Natural killer cell (primary cell): ENCODE data around the gene CST6. TPM values are rescaled to one million over a fixed set of nuclear protein-coding genes. Genes with fewer than 3 reads are reported as not detected.

Source experiments
- ATAC-seq, 3 donors: fragments of 150-1000 bp in 2 of 3; fragments of 200-7000 bp in 1 of 3; cut with Tn5 transposase; 1 replicate in 1 of 3; 2 replicates in 2 of 3; pipeline ENCODE4 v1.10.0; 2021; ENCODE audit warnings: mild to moderate bottlenecking in 2 of 3, moderate library complexity in 2 of 3
- DNase-seq, 2 donors: peaks; one replicate each; pipeline versions ENCODE4 v3.0.0 to v3.0.0-alpha.2; 2013 to 2021; ENCODE audit warnings: mixed read lengths in 1 of 2
- H3K27ac ChIP-seq: one replicate; pipeline ENCODE4 v1.5.1; 2013; ENCODE audit warnings: mild to moderate bottlenecking, low read length
- H3K27me3 ChIP-seq: one replicate; pipeline ENCODE4 v1.6.1; 2013; ENCODE audit warnings: low read length; ENCODE audit not compliant: control insufficient read depth, insufficient read depth
- H3K36me3 ChIP-seq: one replicate; pipeline ENCODE4 v1.6.1; 2013; ENCODE audit warnings: low read length; ENCODE audit not compliant: control insufficient read depth, insufficient read depth
- H3K4me1 ChIP-seq: one replicate; pipeline ENCODE4 v1.6.1; 2013; ENCODE audit warnings: low read length; ENCODE audit not compliant: control insufficient read depth, insufficient read depth
- H3K4me3 ChIP-seq: one replicate; pipeline ENCODE4 v1.5.1; 2013; ENCODE audit warnings: low read length
- H3K9me3 ChIP-seq: one replicate; pipeline ENCODE4 v1.6.1; 2013; ENCODE audit warnings: low read length; ENCODE audit not compliant: control insufficient read depth, insufficient read depth
- H3K27ac Mint-ChIP-seq, 2 donors: one replicate each; pipeline ENCODE4 v1.8.0; 2022; ENCODE audit warnings: mild to moderate bottlenecking in 2 of 2, mixed read lengths in 2 of 2, moderate library complexity in 1 of 2
- H3K27me3 Mint-ChIP-seq, 2 donors: one replicate each; pipeline ENCODE4 v1.8.0; 2022; ENCODE audit warnings: low read depth in 2 of 2, mixed read lengths in 2 of 2
- H3K36me3 Mint-ChIP-seq: one replicate; pipeline ENCODE4 v1.8.0; 2022; ENCODE audit warnings: mixed read lengths
- H3K4me1 Mint-ChIP-seq, 2 donors: one replicate each; pipeline ENCODE4 v1.8.0; 2022; ENCODE audit warnings: mixed read lengths in 2 of 2
- H3K4me3 Mint-ChIP-seq: one replicate; pipeline ENCODE4 v1.8.0; 2022; ENCODE audit warnings: mild to moderate bottlenecking, moderate library complexity, mixed read lengths
- H3K9me3 Mint-ChIP-seq, 2 donors: one replicate each; pipeline ENCODE4 v1.8.0; 2022; ENCODE audit warnings: mixed read lengths in 2 of 2
- WGBS: methylation state at CpG from one replicate; pipeline ENCODE4 v1.1.7; 2013; ENCODE audit warnings: missing lambda C conversion rate; ENCODE audit not compliant: insufficient coverage; 5-methylcytosine and 5-hydroxymethylcytosine counted together
- intact Hi-C: fragments of 100-400 bp; cut with micrococcal nuclease; formaldehyde crosslinking; loops from one replicate; pipeline ENCODE4 v1.14.2; 2022
- total RNA-seq, 4 donors: library from RNA; stranded (reverse); fragments of 120-200 nt in 1 of 4; gene quantifications; one replicate each; pipeline versions ENCODE4 v1.2.3 to v1.2.4, GENCODE V29; 2013 to 2022
- TF ChIP-seq, protein P1 (sequence below): fragments of 200-600 bp; IDR thresholded peaks from one replicate; pipeline ENCODE4 v1.8.0; 2022; ENCODE audit warnings: antibody characterized with exemption

The CST6 gene
- total RNA-seq, 3 donors from 2014 or later (not counting 1 experiment from before 2014, with no cell fraction given) = not detected

DNA sequence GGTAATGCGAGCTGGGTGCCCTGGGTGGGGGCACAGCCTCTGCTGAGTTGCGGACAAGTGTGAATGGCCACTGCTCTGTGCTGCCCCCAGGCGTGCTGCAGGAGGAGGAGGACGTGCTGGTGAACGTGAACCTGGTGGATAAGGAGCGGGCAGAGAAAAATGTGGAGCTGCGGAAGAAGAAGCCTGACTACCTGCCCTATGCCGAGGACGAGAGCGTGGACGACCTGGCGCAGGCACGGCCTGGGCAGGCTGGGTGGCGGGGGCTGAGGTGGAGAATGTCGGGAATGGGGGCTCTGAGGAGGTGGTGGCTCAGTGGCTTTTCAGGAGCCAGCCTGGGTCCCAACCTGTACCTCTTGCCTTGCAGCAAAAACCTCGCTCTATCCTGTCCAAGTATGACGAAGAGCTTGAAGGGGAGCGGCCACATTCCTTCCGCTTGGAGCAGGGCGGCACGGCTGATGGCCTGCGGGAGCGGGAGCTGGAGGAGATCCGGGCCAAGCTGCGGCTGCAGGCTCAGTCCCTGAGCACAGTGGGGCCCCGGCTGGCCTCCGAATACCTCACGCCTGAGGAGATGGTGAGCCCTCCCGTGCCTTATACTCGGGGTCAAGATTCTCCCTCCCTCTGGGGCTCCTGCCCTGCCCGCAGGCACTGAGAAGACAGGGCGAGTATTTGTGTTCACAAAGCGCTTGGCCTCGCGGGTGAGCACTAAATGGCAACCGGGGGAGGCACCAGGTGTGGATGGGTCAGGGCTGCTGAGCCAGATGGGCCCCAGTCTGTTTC lies 45.6 kb upstream of the CST6 start:
- H3K4me1 Mint-ChIP-seq = peaks cover 25 to 56% of the 10 kb centered on the region in 2 donors
- Histone ChIP-seq H3K36me3 (peaks cover 67% of the 10 kb centered on the region), H3K27me3 (no peaks in the 10 kb centered on the region), H3K9me3 (no peaks in the 10 kb centered on the region), H3K4me1 (peaks cover 21% of the 10 kb centered on the region), H3K4me3 (no peak overlapping the region), H3K27ac (no peak overlapping the region)
- 98% methylated on average over 36 of the region's 36 CpGs for WGBS
- H3K9me3 Mint-ChIP-seq = no peaks in the 10 kb centered on the region
- TF ChIP-seq, protein P1, sequence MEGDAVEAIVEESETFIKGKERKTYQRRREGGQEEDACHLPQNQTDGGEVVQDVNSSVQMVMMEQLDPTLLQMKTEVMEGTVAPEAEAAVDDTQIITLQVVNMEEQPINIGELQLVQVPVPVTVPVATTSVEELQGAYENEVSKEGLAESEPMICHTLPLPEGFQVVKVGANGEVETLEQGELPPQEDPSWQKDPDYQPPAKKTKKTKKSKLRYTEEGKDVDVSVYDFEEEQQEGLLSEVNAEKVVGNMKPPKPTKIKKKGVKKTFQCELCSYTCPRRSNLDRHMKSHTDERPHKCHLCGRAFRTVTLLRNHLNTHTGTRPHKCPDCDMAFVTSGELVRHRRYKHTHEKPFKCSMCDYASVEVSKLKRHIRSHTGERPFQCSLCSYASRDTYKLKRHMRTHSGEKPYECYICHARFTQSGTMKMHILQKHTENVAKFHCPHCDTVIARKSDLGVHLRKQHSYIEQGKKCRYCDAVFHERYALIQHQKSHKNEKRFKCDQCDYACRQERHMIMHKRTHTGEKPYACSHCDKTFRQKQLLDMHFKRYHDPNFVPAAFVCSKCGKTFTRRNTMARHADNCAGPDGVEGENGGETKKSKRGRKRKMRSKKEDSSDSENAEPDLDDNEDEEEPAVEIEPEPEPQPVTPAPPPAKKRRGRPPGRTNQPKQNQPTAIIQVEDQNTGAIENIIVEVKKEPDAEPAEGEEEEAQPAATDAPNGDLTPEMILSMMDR = no peak
- no peak overlapping the region for H3K27ac Mint-ChIP-seq
- no peak overlapping the region for H3K4me3 Mint-ChIP-seq
- DNase-seq (no peak), ATAC-seq (no peak)
- H3K36me3 Mint-ChIP-seq = no peaks in the 10 kb centered on the region
- no peaks in the 10 kb centered on the region for H3K27me3 Mint-ChIP-seq
- intact Hi-C loops = no loop called here

DNA sequence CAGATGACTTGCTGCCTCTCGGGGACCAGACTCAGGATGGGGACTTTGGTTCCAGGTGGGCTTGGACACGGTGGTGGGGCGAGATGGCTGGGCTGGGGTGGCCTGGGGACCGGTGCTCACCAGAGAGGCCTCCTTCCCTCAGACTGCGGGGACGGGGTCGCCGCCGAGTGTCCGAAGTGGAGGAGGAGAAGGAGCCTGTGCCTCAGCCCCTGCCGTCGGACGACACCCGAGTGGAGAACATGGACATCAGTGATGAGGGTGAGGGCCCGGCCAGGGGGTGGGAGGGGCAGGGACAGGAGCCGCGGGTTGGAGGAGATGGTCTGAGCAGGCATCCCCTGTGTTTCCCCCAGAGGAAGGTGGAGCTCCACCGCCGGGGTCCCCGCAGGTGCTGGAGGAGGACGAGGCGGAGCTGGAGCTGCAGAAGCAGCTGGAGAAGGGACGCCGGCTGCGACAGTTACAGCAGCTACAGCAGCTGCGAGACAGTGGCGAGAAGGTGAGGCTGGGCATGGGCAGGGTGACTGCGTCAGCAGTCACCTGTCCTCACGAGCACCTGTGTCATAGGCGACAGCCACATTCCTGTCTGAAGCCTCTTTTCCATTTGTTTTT lies 44.4 kb upstream of the CST6 start:
- DNase-seq (no peak), ATAC-seq (no peak)
- Mint-ChIP-seq H3K4me1 (peaks cover 20 to 50% of the 10 kb centered on the region in 2 donors), H3K4me3 (no peak overlapping the region), H3K27ac (no peak overlapping the region), H3K9me3 (no peaks in the 10 kb centered on the region), H3K36me3 (no peaks in the 10 kb centered on the region), H3K27me3 (no peaks in the 10 kb centered on the region)
- peaks cover 67% of the 10 kb centered on the region for H3K36me3 ChIP-seq
- TF ChIP-seq, protein P1 = no peak
- H3K9me3 ChIP-seq = no peaks in the 10 kb centered on the region
- intact Hi-C loops = no loop called here
- H3K27ac ChIP-seq = no peak overlapping the region
- 97% methylated on average over 30 of the region's 30 CpGs for WGBS
- H3K4me3 ChIP-seq = no peak overlapping the region
- peaks cover 16% of the 10 kb centered on the region for H3K4me1 ChIP-seq
- no peaks in the 10 kb centered on the region for H3K27me3 ChIP-seq

DNA sequence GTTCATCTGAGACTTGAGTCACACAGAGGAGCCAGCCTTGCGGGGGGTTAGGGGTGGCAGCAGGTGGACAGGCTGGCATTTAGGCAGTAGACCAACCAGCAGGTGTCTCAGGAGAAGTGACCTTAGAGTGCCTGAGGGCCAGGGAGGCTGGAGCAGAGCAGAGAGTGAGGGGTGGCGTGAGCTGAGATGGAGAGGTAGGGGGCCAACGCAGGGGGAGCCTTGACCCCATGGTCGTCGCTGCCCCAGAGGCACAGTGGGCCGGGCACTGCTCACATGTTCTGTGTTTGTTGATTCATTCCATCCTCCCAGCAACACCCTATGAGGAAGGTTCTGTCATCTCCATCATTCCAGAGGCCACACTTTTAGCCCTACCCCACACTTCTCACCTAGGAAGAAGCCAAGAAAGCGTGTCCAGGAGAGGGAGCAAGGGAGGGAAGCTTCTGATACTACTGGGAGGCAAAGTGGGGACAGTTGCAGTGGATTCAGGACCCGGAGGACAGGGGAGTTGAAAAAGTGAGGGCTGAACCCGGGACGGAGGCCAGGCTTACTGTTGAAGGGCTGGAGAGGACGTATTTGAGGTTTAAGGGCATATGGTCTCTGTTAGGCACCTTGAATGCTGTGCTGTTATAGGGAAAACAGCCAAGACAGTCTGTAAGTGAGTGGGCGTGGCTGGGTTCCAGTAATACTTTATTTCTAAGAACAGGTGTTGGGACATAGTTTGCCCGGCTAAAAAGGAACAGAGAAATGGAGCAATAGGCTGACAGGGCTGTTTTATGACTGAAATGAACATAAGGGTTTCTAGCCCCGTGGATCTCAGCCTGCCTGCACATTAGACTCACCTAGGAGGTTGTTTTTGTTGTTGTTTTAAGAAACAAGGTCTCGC lies 43.0 kb upstream of the CST6 start:
- DNase-seq (no peak), ATAC-seq (no peak)
- Mint-ChIP-seq H3K27me3 (no peaks in the 10 kb centered on the region), H3K27ac (peak overlapping the region in 1 of 2 donors; percentile 59), H3K36me3 (no peaks in the 10 kb centered on the region), H3K9me3 (no peaks in the 10 kb centered on the region), H3K4me1 (peaks cover 10 to 40% of the 10 kb centered on the region in 2 donors), H3K4me3 (no peak overlapping the region)
- Histone ChIP-seq H3K36me3 (peaks cover 68% of the 10 kb centered on the region), H3K4me1 (peaks cover 2% of the 10 kb centered on the region), H3K9me3 (no peaks in the 10 kb centered on the region), H3K27ac (no peak overlapping the region), H3K4me3 (no peak overlapping the region), H3K27me3 (no peaks in the 10 kb centered on the region)
- WGBS = 97% methylated on average over 15 of the region's 15 CpGs
- intact Hi-C loops = no loop called here
- TF ChIP-seq, protein P1 = no peak
